Measurements from ENCODE around the gene TPRX1. TPM values are rescaled to one million over a fixed set of nuclear protein-coding genes. Genes with fewer than 3 reads are reported as not detected.

TPRX1 gene
- total RNA-seq, 1 donor from 2014 or later = not detected

- no peak for TF ChIP-seq CTCF (IDR thresholded peaks at IDR 0.05)
- H3K27me3 Mint-ChIP-seq (ENCODE audit: low read depth) = peaks cover 13% of the 10 kb centered on the region
- no peak overlapping the region for H3K4me3 Mint-ChIP-seq (ENCODE audit: unreplicated experiment)
- H3K9me3 Mint-ChIP-seq (ENCODE audit: low read depth) = peaks cover 6% of the 10 kb centered on the region
- H3K4me1 Mint-ChIP-seq (ENCODE audit: low read depth) = no peaks in the 10 kb centered on the region
- H3K36me3 Mint-ChIP-seq (ENCODE audit: low read depth) = peaks cover 2% of the 10 kb centered on the region
- no peak for DNase-seq (ENCODE audit: low spot score)
- H3K27ac Mint-ChIP-seq (ENCODE audit: unreplicated experiment) = no peak overlapping the region
Measured at GRCh38 chr19:47802521-47803043, 1.8 kb downstream of the TPRX1 start.

DNA sequence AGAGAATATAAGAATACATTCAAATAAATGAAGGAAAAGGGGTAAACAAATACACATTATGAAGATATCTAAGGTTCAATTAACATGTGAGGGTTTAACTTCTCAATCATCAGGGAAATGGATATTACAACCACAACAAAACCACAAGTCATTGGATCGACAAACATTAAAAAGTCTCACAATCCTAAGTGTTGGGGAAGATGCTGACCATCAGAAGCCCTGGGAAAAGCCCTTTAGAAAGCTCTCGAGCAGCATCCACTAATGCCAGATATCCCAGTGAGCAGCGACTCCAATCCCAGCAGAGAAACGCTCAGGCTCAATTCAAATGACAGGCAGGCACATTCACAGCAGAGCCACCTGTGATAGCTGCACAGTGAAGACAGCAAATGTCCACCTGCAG, 3.1 kb downstream of the TPRX1 start:
- H3K4me3 Mint-ChIP-seq (ENCODE audit: unreplicated experiment) = no peak overlapping the region
- H3K36me3 Mint-ChIP-seq (ENCODE audit: low read depth) = peaks cover 2% of the 10 kb centered on the region
- peaks cover 12% of the 10 kb centered on the region for H3K27me3 Mint-ChIP-seq (ENCODE audit: low read depth)
- TF ChIP-seq CTCF (IDR thresholded peaks at IDR 0.05) = no peak
- no peak overlapping the region for H3K27ac Mint-ChIP-seq (ENCODE audit: unreplicated experiment)
- DNase-seq (ENCODE audit: low spot score) = no peak
- H3K4me1 Mint-ChIP-seq (ENCODE audit: low read depth) = no peaks in the 10 kb centered on the region
- peaks cover 6% of the 10 kb centered on the region for H3K9me3 Mint-ChIP-seq (ENCODE audit: low read depth)

DNA sequence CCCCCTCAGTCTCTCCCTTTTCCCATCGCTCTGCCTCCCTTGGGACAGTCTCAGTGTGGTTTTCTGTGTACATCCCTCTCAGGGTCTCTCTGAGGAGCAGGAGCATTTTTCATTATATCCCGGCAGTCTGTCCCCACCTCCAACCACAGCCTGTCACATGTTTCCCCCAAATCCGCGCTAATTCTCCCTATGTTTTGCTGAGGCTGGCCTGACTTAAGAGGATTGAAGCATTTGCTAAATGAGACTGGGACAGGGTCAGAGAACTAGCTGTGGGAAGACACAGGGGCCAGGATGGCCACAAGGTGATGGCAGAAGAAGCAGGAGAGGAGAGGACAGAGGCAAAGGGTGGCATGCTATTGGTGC, 5.5 kb downstream of the TPRX1 start:
- peaks cover 7% of the 10 kb centered on the region for H3K27me3 Mint-ChIP-seq (ENCODE audit: low read depth)

DNA sequence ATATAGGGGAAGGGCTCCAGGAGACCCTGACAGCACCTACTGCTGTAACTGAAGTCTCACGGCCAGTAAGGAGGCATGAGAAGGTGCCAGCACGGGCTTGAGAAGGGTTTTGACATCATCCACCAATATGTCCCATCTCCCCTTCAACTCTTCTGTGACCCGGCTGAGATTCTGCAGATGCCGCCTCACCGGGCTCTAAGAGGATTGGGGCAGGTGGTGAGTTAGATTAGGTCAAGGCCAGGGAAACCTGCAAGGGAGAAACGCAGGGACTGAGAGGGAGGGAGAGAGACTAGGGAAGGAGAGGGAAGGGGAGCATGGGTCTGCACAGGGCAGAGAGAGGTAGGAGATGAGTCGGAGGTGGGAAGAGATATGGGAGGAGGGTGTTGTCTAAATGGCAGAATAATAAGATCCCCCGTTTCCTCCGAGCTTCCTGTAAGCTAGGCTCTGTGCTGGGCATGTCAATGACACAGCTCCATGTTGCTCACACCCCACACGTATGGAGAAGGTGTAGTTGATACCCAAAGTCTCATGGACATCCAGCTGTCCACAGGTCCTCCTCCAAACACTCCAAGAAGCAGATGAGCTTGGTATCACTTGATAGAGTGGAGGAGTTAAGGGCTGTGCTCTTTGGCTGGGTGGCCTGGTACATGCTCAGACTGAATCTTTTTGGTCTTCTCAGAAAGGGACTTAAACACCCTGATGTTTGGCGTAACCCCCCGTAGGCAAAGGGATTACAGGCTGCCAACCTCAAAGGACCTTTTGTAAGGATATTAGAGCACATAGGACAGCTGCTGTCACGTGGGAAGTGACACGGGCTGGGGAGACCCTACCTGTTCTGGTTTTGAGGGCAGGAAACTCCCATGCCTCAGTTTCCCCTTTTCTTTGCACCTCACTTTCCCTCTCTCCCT, 6.1 kb downstream of the TPRX1 start:
- H3K27ac Mint-ChIP-seq (ENCODE audit: unreplicated experiment) = no peak overlapping the region

More for the DNA sequence above, 5.5 kb downstream of the TPRX1 start:
- H3K36me3 Mint-ChIP-seq (ENCODE audit: low read depth) = peaks cover 2% of the 10 kb centered on the region
- no peak for TF ChIP-seq CTCF (IDR thresholded peaks at IDR 0.05)
- H3K4me3 Mint-ChIP-seq (ENCODE audit: unreplicated experiment) = no peak overlapping the region
- H3K9me3 Mint-ChIP-seq (ENCODE audit: low read depth) = peaks cover 6% of the 10 kb centered on the region
- no peaks in the 10 kb centered on the region for H3K4me1 Mint-ChIP-seq (ENCODE audit: low read depth)
- DNase-seq (ENCODE audit: low spot score) = no peak
- no peak overlapping the region for H3K27ac Mint-ChIP-seq (ENCODE audit: unreplicated experiment)

More for the DNA sequence above, 6.1 kb downstream of the TPRX1 start:
- H3K36me3 Mint-ChIP-seq (ENCODE audit: low read depth) = peaks cover 2% of the 10 kb centered on the region
- H3K9me3 Mint-ChIP-seq (ENCODE audit: low read depth) = peaks cover 6% of the 10 kb centered on the region
- H3K4me1 Mint-ChIP-seq (ENCODE audit: low read depth) = no peaks in the 10 kb centered on the region
- H3K27me3 Mint-ChIP-seq (ENCODE audit: low read depth) = peaks cover 7% of the 10 kb centered on the region
- no peak overlapping the region for H3K4me3 Mint-ChIP-seq (ENCODE audit: unreplicated experiment)
- TF ChIP-seq CTCF (IDR thresholded peaks at IDR 0.05) = no peak
- no peak for DNase-seq (ENCODE audit: low spot score)
